T follicular helper cell (primary cell): ENCODE data around the gene KIF26B.
"Not testable (repeated sequence)": the region's sequence is repeated elsewhere in the genome, so short reads cannot be mapped to it uniquely, and the experiment has no call there.

Experiments used
- DNase-seq: peaks from one replicate; pipeline ENCODE4 v3.0.0-alpha.2; 2020; ENCODE audit warnings: low read depth

KIF26B gene

GRCh38 chr1:245683676-245684075 lies 528.9 kb downstream of the KIF26B start:
- no peak for DNase-seq

DNA sequence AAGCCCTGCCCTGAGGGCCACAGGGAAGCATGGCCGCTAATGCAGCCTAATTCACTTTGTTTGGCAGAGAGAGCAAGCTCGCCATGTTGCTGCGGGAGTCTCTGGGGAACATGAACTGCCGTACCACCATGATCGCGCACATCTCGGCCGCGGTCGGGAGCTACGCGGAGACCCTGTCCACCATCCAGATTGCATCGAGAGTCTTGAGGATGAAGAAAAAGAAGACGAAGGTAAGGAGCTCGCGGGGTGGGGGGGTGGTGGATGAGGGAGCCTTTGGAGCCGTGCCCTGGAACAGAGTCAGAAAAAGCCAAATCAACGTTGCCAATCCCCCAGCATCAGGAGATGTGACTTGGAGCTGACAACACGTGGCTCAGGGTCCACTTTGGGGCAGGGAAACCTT lies 529.4 kb downstream of the KIF26B start:
- DNase-seq, result no peak

DNA sequence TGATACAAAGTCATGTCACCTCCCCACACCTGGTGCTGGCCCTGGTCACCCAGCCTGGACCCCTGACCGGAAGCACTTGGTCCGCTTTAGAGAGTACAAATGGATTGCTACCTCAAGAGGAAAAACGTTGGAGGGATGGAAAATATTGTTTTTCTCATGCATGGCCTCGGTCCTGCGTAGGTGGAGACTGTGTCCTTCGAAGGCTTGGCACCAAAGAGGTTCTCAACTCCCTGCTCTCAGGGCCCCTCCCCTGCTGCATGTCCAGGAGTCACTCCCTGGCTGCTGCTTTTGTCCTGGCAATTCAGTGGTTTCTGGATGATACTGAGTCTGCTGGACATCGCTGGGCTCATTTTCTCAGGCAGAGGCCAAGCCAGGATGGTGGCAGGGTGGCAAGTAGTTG lies 529.8 kb downstream of the KIF26B start:
- no peak for DNase-seq

DNA sequence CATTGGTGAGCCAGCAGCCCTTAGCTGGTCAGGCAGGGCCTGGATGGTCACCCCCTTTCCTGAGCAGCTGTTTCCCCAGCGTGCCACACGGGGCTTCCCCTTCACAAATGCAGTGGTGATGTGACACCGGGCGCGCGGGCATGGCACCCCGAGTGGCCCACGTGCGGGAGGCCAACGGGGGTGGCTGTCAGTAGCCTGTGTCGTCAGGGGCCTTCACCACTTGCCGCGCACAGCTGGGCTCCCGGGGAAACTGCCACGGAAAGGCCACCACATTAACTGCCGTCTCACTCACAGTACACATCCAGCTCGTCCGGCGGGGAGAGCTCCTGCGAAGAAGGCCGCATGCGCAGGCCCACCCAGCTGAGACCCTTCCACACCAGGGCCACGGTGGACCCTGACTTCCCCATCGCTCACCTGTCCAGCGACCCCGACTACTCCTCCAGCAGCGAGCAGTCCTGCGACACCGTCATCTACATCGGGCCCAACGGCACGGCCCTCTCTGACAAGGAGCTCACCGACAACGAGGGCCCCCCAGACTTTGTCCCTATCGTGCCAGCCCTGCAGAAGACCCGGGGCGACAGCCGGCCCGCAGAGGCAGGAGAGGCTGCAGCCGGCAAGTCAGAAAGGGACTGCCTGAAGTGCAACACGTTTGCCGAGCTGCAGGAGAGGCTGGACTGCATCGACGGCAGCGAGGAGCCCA lies 530.5 kb downstream of the KIF26B start:
- DNase-seq, result no peak

DNA sequence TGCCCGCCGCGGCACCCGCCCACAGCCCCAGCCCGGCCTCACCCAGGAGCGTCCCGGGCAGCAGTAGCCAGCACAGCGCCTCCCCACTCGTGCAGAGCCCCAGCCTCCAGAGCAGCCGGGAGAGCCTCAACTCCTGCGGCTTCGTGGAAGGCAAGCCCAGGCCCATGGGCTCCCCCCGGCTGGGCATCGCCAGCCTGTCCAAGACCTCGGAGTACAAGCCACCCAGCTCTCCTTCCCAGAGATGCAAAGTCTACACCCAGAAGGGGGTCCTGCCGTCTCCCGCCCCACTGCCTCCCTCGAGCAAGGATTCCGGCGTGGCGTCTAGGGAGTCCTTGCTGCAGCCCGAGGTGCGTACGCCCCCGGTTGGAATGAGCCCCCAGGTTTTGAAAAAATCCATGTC lies 531.2 kb downstream of the KIF26B start:
- DNase-seq, result no peak

GRCh38 chr1:245686446-245687030 lies 531.8 kb downstream of the KIF26B start:
- no peak for DNase-seq

DNA sequence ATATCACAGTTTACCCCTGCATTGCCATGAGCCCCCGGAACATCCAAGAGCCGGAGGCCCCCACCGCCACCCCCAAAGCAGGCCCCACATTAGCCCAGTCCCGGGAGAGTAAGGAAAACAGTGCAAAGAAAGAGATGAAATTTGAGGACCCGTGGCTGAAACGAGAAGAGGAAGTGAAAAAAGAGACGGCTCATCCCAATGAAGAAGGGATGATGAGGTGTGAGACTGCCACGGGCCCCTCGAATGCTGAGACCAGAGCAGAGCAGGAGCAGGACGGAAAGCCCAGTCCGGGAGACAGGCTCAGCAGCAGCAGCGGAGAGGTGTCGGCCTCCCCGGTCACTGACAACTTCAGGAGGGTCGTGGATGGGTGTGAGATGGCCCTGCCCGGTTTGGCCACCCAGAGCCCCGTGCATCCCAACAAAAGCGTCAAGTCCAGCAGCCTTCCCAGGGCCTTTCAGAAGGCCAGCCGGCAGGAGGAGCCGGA lies 532.4 kb downstream of the KIF26B start:
- DNase-seq, result no peak

- no peak for DNase-seq
These were observed 533.1 kb downstream of the KIF26B start for GRCh38 chr1:245687636-245688535.

DNA sequence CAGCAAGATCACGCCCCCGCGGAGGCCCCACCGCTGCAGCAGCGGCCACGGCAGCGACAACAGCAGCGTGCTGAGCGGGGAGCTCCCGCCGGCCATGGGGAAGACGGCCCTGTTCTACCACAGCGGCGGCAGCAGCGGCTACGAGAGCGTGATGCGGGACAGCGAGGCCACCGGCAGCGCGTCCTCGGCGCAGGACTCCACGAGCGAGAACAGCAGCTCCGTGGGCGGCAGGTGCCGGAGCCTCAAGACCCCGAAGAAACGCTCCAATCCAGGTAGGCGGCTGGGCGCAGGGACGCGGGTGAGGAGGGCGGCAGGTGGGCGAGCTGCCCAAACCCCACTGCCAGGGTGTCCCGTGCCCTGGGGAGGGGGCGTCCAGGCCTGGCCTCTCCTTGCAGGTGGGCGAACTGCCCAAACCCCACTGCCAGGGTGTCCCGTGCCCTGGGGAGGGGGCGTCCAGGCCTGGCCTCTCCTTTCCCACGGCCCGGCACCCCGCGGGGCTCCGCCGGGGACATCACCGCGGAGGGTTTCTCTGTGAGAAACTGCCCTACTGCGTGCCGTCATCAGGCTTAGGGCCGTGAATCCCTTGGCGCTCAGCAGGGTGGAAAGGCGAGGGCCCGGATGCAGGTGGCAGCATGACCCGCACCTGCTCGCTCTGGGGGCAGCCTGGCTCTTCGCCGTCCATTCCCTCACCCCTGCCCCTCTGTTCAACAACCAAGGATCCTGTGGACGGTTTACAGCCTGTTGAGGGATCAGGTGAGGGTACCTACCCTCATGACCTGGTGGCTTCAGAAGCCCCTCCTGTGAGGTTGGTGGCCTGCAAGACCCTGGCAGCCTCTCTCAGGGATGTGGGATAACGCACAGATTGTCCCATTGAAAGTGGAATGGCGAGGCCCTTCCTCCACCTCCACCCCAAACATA lies 534.0 kb downstream of the KIF26B start:
- DNase-seq, result no peak

GRCh38 chr1:245690156-245690690 lies 535.4 kb downstream of the KIF26B start:
- DNase-seq, result no peak

DNA sequence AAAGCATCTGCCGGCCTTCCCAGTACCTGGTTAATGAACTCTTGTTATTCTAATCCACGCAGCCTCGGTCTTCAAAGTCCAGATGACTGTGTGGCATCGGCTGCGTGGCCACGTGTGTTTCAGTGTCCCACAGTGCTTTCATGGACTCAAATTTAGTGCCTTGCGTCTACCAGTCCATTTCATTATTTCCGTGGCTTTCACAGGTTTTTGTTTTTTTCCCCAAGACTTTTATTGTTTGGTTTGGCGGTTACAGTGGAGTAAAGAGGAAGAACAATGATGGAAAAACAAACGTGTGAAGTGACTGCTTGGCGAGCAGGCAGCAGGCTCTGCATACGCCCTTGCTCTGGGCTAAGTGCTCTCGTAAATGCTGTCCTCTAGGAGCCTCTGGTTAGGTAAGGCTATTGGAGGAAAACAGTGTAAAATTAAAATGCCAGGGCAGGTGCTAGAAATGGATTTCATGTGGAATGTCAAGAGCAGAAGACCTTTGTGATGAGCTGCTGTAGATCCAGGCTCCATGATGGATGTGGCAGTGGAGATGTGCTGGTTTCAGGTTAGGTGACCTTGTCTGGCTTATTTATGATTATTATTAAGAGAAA lies 536.3 kb downstream of the KIF26B start:
- no peak for DNase-seq

DNA sequence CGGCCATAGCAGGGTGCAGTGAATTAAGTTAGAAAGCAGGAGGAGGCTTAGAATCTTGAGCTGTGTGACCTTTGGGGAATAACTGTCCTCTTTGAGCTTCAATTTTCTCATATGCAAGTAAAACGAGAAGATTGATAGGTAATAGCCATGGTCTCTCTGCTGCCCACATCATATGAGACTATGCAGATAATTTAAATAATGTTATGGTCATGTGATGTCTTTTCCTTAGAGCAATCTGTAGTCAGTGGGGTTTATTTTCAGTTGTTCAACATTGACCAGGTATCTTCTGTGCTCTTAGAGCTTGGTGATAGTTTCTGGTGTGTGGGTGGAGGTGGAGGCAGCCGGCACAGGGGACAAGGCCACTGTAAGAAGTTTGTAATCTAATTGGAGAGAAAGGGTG lies 537.1 kb downstream of the KIF26B start:
- no peak for DNase-seq

- DNase-seq, result no peak
These were observed 537.5 kb downstream of the KIF26B start for GRCh38 chr1:245692318-245692717.

DNA sequence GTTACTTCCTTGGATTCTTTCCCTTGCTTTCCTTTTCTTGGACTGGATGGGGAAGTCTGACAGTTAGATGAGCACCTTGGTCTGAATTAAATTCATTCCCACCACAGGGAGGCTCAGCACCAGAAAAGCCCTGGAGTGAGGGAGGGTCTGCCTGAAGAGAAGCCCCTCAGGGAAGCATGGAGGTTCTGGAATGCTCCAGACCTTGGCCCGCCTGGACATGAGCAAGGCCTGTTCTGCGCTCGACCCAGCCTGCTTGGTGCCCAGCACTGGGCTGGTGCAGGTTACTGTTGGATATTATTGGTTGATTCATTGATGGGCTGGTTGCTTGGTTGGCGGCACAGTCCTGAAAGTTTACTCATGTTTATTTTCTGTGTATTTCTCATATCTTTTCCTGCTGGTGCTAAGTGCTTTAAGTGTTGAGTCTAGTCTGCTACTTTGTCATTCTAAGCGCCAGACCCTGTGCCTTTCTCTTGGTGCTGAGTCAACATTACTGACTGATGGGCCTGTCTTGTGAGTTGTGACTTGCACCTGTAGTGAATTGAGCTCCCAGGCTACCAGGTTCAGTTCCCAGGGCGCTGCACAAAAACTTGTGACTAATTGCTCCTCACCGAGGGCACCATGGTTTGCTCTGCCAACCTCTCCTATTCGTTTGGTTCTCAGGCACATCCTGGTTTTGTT lies 538.5 kb downstream of the KIF26B start:
- DNase-seq, result no peak

GRCh38 chr1:245693941-245694752 lies 539.4 kb downstream of the KIF26B start:
- no peak for DNase-seq

DNA sequence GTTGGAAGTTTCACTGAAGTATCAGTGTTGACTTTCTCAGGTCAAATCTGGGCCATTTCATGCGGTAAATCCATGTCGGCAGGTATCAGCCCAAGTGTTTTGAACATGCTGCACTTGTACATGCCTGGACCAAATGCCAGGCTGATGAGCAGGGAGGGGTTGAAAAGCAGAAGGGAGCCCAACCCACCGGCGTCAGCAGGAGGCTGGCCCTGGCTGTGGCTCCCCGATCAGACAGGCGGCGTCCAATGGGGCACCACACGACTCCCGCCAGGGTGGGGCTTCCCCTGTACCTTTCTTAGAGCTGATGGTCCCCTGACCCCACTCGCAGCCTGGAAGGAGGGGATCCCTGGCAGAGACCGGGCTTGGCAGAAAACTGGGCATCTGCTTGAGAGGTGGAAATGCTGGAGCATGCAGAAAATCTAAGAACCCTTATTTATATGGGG lies 540.0 kb downstream of the KIF26B start:
- no peak for DNase-seq

DNA sequence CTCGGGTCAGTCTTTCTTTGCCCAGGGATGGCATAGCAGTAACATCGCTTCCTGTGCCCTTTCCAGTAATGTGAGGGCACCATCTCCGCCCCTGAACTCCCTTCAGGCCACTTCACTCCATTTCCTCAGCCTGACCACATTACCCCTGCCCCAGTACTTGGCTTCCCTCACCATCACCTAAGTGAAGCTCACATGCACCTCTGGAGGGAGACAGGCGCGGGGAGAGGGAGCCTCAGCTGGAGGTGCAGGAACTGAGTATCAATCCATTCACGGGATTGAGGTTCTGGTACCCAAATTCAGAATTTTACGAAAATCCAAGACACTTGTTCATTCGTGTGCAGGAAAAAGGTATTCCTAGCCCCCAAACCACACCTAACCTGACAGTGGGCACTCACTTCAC lies 540.4 kb downstream of the KIF26B start:
- no peak for DNase-seq

- DNase-seq, result not testable (repeated sequence)
These were observed 540.9 kb downstream of the KIF26B start for GRCh38 chr1:245695701-245696100.

DNA sequence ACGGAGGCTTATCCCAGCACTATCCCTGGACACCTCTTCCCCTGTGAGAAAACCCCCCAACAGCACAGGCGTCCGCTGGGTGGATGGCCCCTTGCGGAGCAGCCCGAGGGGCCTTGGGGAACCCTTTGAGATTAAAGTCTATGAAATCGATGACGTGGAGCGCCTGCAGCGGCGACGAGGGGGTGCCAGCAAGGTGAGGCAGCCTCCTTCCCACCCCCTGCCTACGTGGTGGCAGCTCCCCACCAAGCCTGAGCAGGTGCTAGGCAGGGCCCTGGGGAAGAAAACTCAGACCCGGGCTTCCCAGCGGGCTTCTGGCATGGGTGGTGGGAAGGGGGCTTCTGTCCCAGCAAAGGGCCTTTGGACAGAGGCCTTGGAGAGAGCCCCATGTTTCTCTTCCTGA lies 543.3 kb downstream of the KIF26B start:
- DNase-seq, result no peak
